NCI-H2107 treated with DMSO at 0.1 percent for 48 hours (cell line): ENCODE results near the gene NKAIN2.

ENCODE experiments used
- DNase-seq: peaks from one replicate; lab custom pipeline; 2025; ENCODE audit not compliant: unreplicated experiment; lab: John Stamatoyannopoulos, UW

NKAIN2 gene

DNA sequence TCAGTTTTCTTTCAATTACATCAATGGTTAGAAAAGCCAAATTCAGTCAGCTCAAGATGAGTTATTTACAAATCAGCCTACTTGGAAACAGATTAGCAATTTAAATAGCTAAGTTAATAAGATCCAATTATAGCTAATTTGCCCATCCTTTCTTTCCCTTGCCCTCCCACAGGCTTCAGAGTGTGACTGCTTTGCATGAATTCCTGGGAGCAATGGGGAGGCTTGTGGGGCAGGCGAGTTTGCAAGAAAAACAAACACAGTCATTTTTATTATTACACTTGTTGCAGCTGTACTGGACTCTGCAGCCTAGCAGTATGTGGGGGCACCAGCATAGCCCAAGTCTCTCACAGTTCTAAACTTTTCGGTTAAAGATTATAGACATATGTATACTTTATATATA lies 219.0 kb downstream of the NKAIN2 start:
- DNase-seq = no peak

DNA sequence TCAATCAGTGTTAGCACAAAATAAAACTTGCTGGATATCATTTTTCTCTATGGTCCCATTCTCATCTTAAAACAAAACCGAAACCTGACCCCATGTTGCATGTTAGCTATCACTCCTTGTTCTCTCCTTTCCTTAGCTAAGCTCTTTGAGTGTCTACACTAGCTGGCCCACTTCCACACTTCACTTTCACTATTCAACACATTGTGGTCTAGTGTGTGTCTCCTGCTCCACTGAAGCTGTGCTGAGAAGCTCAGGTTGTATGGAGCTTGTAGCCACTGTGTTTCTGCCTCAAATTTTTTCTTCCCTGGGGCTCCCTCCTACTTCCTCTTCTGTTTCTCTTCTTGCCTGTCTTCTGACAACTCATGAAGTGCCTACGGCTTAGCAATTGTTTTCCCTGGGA lies 223.0 kb downstream of the NKAIN2 start:
- peak; percentile 48 for DNase-seq

DNA sequence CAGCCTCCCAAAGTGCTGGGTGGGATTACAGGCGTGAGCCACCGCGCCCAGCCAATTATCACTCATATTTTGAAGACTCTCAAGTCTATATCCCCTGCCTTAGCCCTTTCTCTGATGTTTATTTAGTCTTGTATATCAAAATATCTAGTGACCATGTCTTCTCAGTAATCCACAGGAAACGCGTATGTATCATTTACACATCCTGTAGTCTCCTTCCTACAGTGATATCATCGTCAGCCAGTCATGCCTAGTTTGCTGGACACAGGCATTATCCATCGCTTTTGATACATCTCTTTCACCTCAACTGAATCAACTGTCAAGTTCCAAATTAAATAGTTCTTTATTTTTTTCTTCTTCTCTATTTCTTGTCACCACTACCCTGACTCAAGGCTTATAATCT lies 223.7 kb downstream of the NKAIN2 start:
- no peak for DNase-seq

DNA sequence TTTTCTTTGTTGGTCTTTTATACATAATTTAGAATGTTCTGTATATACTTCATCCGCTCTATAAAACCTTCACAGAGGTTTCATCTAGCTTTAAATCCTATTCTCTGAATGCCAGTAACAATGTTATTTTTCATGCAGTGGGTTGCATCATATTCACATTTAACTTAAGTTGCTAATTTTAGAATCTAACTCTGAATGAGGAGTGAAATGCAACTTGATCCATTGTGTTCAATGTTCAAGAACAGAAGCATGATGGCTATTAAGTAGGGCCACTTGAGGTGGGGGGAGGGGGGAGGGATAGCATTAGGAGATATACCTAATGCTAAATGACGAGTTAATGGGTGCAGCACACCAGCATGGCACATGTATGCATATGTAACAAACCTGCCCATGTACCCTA lies 224.5 kb downstream of the NKAIN2 start:
- DNase-seq = peak; percentile 78

DNA sequence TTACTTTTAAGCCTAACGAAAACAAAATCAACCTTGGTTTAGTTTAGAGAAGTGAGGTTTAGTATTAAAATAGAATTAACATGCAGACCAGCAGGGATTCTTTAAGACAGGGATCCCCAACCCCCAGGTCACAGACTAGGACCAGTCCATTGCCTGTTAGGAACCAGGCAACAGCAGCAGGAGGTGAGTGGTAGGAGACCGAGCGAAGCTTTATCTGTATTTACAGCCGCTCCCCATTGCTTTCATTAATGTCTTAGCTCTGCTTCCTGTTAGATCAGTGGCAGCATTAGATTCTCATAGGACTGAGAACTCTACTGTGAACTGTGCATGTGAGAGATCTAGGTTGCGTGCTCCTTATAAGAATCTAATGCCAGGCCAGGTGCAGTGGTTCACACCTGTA lies 225.9 kb downstream of the NKAIN2 start:
- no peak for DNase-seq

DNA sequence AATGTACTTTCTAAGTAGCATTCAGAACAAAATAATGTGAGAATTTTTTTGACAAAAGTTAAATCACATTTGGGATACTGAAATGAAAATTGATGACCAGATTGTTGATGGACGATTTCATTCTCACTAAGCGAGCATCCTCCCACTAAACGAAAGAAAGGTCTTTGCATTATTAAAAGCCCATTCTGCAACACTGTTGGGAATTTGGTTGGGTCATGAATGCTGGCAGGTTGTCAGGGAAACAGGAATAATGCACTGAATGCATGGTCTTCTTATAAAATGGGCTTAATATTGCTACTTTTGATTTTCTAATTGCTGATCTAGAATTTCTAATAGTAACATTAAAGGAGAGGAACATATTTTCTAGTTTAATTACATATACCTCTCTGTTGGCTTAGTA lies 229.8 kb downstream of the NKAIN2 start:
- DNase-seq = no peak

DNA sequence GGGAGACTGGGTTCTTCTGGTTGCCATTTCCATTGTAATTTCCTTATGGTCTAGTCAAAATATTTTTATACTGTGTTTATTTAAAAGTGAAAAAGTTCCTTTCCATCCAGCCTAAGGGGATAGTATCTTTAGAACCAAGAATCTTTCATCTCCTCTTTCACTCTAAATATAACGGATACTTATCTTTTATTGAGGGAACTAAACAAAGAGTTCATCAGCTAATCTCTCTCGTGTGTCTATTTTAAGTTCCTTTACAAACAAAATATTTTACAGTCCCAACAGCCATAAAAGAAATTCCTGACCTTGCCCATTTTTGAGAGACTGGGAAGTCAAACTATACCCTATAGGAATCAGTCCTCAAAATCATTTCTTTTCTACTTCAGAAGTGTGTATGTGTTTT lies 232.7 kb downstream of the NKAIN2 start:
- DNase-seq = no peak

DNA sequence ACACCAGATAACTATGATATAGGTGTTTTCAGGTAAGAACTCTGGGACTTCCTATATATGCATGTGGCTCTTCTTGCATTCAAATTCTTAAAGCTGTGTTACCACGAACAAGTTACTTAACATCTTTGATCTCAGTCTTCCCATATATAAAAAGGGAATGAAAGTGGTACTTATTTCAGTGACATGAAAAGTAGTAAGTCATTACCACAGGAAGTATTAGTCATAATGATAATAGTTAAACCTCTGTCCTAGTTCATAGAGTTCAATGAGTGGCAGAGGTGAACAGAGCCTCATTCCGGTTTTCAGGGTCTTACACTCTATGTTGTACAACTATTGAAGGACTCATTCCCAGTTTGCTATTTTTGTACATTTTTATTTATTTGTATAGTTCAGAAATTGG lies 237.0 kb downstream of the NKAIN2 start:
- DNase-seq = no peak

DNA sequence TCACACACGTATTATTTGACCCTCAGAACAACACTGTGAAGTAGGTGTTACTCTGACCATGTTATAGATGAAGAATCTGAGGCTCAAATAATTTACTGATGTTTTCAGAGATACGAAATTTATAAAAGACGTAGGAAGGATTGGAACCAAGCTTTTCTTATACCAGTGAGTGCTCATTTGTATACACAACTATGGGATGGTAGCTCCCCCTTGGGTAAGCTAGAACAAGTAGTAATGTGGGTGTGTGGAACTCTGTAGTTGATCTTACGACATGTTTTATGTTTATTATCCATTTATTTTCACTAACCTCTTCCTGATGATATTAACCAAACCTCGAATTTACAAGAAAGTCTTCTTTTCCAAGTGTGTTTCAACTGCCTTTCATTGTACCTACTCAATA lies 248.5 kb downstream of the NKAIN2 start:
- DNase-seq = no peak

DNA sequence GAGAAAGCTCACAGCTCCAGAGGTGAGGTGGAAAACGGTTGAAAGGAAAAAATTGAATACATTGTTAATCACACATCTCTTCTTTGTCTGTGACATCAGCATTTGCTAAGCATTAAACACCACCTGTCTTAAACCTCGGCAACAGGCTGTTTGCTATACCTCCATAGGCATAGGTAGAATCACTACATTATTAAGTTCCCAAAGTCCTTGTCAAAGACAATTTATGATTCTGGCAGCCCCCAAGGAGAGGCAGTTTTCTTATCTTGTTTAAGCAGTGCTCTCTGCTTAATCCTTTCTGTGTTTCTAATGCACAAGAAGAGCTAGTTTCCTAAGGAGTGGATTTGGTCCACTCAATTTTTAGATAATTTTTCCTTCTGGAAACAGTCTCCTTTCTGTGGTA lies 249.7 kb downstream of the NKAIN2 start:
- DNase-seq = no peak

DNA sequence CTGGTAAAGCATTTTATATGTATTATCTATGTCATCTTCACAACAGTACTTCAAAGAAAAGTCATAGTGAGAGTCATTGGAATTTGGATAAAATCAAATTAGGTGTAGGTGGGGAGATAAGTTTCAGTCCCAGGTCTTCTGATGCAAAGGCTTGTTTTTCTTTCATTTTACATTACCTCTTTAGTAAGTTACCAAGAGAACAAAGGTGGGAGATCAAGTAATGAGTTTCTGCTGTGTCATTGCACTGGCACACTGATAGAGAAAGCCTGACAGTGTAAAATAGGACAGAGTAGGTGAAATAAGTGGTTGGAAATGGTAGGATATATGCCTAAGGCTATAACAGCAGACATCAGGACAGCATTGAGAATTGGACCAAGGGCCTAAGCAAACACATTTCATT lies 250.4 kb downstream of the NKAIN2 start:
- no peak for DNase-seq

DNA sequence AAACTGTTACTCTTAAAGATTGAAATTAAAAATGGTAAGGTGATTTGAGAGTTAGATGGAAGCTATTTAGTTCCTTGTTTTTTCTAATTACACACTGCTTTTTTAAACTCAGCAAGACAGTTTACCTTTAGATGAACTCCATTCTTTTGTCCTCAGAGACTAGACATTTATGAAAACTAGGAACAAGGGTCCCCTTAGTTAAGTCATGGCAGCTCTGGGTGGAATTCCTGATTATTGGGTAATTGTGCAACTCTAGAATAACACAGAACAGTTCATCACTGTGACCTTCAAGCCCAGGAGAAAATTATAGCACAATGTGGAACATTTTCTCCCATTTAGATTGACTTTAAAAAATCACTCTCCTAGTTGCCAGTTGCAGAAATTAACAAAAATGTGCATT lies 251.7 kb downstream of the NKAIN2 start:
- DNase-seq = no peak

DNA sequence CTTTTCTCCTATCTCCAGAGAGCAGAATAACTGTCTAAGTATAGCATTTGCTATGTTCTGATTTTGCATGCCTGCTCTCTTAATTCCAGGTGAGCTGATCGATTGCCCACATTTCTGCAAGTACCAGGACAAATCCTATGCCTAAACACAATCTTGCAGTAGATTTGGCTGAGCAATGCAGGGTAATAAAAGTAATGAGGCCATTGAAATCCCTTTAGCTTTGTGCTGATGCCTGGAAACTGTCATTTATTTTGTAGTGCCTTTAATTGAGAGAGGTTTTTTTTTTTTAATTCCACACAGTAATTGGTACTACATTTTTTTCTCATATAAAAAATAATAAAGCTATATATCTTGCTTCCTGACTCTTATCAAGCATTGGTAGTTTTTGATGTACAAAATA lies 252.3 kb downstream of the NKAIN2 start:
- no peak for DNase-seq

DNA sequence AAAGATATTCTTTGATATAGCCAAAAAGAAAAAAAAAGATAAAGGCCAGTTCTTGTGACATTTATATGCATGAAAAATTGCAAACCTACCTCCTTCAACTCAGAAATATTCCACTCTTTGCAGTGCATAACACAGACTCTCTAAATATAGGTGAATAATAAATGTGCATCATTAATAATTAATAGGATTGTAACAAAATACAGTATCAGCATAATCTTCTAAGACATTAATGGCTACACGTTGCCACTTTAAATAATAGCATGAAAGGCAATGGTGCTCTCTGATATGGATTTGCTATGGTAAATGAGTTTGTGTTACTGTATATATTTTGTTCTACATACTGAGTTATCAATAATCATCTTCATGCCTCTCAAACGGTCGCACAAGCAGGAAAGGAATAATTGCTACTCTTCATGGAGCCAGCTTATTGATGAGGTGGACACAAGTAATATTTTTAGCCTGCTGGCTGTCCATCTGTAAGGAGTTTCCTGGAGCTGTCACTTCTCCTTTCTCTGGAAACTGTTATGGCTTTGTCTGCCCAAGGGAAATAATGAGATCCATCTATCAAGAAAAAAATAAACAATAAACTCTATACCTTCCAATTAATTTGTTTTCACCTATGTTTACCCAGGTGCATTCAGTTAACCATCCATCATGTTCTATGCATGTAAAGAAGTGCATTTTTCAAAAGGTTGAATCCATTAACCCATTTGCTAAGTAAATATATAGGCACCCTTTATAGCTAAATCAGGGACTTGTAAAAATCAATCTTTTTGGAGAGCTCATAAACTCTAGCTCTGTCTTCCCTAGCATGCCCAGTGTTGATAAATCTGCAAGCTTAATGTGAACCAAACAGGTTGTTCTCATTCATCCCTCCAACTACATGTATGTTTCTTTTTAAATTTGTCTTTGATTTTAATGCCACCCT lies 253.0 kb downstream of the NKAIN2 start:
- DNase-seq = peak; percentile 76

DNA sequence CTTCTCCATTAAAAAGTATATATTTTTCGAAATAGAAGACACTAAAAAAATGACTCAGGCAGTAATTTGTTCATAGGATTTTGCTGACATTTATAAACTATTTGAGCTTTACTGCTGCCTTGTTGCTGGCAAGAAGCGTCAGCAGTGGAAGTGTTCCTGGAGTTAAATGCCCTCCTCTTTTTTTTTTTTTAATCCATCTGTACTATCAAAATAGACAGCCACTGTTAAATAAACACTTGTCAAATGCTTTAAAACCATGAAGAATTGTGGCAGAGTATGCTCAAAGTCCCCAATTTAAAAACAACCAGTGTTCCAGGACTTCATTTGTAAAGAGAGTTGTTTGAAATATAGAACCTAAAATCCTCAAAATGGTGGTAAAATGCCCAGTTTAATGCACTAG lies 253.8 kb downstream of the NKAIN2 start:
- DNase-seq = peak; percentile 57

DNA sequence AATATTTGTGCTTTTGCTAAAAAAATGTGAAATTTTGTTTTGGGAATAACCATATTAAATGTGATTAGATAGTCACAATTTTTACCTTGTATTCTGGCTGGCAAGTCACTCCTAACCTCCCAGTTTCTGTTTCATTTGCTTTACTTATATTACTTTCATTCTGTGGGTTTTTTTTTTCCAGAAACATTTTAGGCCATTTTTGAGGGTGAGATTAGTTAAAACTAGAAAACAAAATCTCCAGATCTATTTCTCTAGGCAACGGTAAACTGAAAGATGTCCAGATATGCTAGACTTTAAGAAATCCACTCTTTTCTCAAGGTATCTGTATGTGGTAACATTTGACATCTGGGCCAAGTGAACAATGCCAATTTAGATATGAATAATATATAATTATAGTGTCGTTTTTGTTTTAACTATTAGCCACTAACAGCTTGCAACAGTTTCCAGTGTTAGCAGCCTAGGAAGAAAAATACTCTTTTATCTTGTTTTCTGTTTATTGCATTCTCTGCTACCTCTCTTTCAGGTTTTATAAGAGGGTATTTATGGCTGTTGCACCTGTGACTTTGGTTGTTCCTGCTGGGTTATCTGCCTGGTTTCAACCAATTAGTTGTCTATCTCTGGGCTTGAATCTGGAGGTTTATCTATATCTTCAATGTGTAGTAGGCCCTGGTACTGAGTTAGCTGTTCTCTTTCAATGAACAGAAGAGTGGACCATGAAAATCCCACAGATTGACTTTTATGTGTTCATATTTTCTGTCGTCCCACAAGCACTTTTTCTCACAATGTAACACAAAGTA lies 260.9 kb downstream of the NKAIN2 start:
- no peak for DNase-seq

DNA sequence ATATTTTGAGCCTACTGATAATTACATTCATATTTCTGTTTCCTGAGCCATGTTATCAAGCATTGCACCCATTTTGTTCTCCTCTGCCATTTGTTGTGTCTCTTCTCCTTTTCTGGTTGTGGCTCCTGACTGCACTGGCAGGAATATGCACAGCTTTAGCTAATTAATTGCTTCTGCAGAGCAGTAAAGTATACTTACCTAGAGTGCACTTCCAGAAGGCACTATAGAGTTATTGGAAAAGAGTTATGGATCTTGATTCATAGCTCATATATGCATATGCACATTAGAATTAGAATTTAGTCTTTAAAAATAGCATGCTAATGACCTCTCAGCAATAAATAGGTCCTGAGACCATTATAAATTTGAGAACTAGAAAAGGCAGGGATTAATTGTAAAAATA lies 262.6 kb downstream of the NKAIN2 start:
- DNase-seq = no peak

DNA sequence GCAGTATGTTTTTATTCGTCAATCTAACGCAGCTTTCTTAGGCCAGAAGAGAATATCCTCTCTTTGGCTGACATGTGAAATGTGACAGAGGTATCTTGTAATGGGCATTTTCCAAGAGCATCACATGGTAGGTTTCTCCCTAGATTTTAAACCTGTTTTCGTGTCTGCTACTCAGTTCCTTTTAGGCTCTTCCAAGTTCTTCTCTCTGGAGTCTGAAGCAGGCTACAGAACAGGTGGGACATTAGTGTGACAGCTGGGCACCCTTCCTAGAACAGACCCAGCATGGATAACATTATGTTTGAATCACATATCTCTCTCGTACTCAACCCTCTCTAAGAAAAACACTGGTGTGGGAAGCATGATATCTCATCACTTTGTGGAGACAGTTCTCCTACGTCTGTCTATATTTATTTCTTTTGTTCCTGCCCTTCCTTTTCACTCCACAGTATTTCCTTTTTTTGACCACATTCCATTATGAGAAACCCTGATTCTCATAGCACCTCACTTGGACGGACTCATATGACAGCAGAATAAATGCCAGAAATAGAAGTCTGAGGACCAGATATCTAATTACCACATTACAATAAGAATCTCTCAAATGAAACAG lies 263.4 kb downstream of the NKAIN2 start:
- peak; percentile 68 for DNase-seq

DNA sequence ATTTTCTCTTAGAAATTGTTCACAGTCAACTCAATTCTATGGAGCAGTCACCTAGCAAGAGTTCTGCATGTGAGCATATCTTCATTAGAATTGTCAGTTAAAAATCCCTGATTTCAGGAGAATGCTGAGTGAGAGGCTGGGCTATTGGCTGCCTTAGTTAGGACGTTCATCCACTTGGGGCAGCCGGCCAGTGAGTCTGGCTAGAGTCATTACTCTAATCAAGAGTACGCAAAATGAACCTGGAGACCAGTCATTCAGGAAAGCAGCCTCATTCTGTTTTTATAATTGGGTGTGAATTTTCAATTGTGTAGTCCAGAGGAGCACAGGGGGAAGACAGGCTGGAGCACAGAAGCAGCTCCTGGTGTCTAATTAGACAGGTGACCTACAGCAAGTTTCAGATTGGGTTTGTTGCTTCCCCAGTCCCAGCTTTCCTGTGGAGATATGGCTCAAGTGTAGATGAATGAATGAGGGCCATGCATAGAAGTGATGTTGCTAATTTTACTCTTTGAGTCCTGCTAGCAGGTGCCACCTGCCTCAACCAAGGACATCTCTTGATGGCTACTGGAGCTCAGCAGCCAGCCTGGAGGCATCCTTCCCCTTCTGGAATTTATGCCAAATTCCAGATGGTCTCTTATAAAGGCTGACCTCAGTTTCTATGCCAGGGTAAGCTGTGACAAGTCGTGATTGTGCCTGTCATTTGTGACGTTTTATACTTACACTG lies 265.7 kb downstream of the NKAIN2 start:
- DNase-seq = no peak

DNA sequence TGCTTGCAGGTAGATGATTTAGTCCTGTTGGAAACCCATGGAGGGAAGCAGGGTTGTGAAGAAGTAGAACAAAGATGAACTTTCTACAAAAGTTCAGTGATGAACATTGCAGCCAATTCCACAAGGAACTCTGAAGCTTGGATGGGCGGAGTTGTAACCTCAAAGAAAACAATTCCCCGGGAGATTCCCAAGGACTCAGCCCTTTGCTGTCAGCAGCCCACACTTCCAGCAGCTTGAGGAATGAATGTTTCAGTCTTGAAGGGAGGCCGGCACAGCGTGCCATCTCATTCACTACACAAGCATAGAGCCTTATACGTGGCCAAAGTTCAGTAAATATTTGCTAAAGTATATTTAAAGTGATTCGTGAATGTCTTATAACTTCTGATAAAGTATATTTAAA lies 269.4 kb downstream of the NKAIN2 start:
- no peak for DNase-seq
